Measurements from ENCODE around the gene ELL2.

The ELL2 gene

DNA sequence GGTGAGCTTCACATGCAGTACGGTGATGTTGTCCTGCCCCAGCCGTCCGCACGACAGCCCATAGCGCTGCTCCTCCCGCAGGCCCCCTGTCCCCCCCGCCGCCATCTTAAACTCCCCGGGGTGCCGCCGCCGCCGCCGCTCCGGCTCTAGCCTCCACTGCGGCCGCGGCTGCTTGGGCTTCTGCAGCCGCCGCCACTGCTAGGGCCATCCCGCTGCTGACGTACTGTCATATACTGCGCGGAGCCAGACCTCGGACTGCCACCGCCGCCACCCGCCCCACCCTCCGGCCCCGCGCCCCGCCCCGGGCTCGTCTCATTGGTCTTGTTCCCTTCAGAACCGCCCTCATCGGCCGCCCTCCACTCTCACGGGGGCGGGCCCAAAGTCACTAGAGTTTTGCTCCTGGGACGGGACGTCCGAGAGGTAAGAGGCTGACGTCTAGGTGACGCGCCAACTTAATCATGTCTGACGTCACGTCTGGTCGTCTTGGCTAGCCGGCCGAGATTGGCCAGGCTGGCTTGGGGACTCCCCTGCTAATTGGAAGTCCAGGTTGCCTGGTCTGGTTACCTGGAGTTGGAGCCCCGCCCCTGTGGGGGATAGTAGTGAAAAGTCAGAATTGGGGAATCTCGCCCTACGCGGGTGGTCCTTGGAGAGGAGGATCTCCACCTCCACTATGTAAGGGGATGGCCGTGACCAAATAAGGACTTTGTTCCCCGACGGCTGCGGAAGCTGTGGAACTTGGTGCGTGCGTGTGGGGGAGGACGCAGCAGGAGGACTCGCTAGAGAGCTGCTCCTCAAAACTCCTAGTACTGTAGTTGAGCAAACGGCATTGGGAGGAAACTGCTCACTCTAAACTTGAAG, at the start of gene ELL2:
Gene ELL2 (minus strand): TSS at position 235 of the 858 bp plus-strand sequence. CDS start 130 bp downstream, at position 105.
- DNase-seq (ENCODE audit: low read depth): peak; percentile 86

DNA sequence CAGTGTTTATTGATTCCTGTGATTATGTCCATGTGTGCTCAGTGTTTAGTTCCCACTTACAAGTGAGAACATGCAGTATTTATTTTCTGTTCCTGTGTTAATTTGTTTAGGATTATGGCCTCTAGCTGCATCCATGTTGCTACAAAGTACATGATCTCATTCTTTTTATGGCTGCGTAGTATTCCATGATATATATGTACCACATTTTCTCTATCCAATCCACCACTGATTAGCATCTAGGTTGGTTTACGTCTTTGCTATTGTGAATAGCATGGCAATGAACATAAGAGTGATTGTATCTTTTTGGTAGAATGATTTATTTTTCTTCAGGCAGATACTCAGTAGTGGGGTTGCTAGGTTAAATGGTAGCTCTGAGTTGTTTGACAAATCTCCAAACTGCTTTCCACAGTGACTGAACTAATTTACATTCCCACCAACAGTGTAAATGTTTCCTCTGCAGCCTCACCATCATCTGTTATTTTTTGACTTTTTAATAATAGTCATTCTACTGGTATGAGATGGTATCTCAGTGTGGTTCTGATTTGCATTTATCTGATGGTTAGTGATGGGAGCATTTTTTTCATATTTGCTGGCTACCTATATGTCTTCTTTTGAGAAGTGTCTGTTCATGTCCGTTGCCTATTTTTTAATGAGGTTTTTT, 47.5 kb upstream of the ELL2 start:
- no peak for DNase-seq (ENCODE audit: low read depth)

DNA sequence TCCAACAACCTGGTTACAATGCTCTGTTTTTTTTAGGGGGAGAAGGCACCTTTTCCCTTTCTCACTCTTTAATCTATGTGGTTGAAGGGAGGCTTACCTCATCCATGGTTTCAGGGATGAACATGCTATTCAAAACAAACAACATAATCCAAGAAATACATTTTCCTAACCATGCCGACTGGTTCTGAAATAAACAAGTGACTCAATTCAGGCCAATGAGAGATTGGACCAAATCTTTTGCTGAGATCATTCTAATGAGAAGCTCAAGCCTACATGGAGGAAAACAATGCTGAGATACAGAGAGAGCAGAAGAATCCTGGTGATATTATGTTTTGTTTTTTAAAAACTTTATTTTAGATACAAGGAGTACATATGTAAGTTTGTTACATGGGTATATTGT, 46.8 kb upstream of the ELL2 start:
- DNase-seq (ENCODE audit: low read depth): no peak

GRCh38 chr5:96007051-96007450, 45.4 kb upstream of the ELL2 start:
- DNase-seq (ENCODE audit: low read depth): no peak

GRCh38 chr5:96006291-96006690, 44.6 kb upstream of the ELL2 start:
- no peak for DNase-seq (ENCODE audit: low read depth)

GRCh38 chr5:96004754-96005153, 43.1 kb upstream of the ELL2 start:
- DNase-seq (ENCODE audit: low read depth): no peak

- no peak for DNase-seq (ENCODE audit: low read depth)
Observed at GRCh38 chr5:96004087-96004486, 42.4 kb upstream of the ELL2 start.

GRCh38 chr5:96001262-96001661, 39.6 kb upstream of the ELL2 start:
- DNase-seq (ENCODE audit: low read depth): no peak

GRCh38 chr5:96000308-96000707, 38.7 kb upstream of the ELL2 start:
- DNase-seq (ENCODE audit: low read depth): no peak

- DNase-seq (ENCODE audit: low read depth): no peak
Observed at GRCh38 chr5:95996904-95997723, 35.5 kb upstream of the ELL2 start.

DNA sequence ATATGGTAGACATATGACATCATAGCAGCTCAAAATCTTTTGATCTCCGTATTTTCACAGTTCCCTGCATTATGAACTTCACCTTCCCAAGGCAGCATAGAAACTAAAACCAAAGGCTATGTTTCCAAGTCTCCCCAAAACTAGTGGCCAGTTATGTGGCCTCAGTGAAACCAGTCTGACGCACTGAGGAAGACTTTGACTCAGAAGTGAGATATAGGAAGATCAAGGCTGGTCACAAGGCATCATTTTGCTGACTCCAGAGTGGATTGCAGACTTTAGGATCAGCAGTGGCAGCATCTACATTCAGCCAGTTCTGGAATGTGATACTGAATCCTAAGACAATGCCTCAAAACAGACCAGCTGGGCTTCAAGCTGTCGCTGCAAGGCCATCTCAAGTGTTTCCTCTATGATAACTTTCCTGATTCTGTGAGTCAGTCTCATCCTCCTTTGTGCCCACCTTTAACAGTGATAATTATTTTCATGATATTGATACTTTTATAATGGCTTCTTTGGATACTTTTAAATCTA, 34.4 kb upstream of the ELL2 start:
- DNase-seq (ENCODE audit: low read depth): no peak

GRCh38 chr5:95993776-95994175, 32.1 kb upstream of the ELL2 start:
- no peak for DNase-seq (ENCODE audit: low read depth)

DNA sequence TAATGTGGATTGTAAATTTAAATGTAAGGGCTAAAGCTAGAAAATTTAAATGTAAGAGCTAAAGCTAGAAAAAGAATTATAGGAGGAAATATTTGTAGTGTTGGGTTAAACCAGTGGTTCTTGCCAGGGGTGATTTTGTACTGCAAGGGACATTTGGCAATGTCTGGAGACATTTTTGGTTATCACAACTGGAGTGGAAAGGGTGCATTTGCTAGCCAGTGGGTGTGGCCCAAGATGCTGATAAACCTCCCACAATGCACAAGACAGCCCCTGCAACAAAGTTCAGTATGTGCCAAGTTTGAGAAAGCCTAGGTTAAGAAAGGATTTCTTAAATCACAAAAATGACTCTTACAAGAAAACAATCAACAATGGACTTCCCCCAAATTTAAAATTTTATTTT, 31.6 kb upstream of the ELL2 start:
- no peak for DNase-seq (ENCODE audit: low read depth)

GRCh38 chr5:95989283-95990048, 27.8 kb upstream of the ELL2 start:
- DNase-seq (ENCODE audit: low read depth): no peak

GRCh38 chr5:95988877-95989276, 27.2 kb upstream of the ELL2 start:
- DNase-seq (ENCODE audit: low read depth): no peak

- no peak for DNase-seq (ENCODE audit: low read depth)
Observed at GRCh38 chr5:95988094-95988493, 26.4 kb upstream of the ELL2 start.

DNA sequence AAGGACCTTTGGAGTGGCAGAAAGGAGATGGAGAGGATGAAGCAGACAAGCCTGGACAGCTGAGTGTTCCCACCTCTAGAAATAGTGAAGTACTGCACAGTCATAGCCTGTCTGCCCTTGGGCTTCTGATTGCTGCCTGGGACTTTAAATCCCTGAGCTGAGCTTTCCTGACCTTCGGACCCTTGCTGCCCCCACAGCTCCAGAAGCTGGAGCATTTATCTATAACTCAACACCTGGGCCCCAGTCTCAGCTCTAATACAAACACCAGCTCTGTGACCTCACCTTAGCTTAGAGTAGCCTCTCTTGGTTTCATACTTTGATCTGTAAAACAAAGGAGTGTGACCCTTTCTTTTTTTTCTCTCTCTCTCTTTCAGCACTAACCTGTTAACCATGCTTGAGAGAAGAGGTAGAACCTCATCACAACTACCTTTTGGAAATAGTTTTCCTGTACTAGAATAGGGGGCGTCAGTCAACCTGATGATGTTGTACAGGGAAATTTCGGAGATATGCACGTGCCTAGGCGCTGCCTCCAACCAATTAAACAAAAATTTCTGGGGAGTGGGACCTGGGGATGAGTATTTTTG, 25.4 kb upstream of the ELL2 start:
- DNase-seq (ENCODE audit: low read depth): no peak

DNA sequence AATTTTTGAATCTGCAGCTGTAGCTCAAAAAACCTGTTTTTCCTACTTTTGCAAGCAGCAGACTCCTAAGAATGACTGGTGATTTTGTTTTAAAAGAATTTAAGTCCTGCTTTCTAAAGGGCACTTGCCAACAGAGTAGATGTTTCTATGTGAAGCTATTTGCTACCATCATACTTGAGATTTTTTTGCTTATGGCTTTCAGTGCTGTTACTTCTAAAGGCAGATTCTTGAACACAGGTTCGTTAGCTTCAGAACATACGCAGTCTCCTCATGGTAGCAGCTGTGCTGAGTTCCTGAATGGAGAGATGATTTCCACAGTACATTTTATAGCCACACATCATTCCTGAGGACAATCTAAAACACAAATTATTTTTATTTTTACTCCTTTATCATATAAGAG, 24.4 kb upstream of the ELL2 start:
- DNase-seq (ENCODE audit: low read depth): no peak

DNA sequence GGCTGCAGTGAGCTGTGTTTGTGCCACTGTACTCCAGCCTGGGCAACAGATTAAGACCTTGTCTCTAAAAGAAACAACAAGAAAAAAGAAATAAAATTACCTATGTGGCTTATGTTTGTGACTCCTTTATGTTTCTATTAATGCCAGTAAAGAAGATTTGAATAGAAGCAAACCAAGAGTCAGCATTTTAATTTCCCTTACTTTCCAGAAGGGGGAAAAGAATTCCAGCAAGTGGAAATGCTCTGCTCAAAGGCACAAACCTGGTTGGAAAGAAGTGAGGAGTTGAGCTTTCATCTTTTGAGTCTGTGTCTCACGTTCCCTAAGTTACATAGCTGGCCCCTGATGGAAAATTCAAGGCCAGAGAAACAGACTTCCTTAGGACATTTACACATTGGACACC, 23.6 kb upstream of the ELL2 start:
- no peak for DNase-seq (ENCODE audit: low read depth)

DNA sequence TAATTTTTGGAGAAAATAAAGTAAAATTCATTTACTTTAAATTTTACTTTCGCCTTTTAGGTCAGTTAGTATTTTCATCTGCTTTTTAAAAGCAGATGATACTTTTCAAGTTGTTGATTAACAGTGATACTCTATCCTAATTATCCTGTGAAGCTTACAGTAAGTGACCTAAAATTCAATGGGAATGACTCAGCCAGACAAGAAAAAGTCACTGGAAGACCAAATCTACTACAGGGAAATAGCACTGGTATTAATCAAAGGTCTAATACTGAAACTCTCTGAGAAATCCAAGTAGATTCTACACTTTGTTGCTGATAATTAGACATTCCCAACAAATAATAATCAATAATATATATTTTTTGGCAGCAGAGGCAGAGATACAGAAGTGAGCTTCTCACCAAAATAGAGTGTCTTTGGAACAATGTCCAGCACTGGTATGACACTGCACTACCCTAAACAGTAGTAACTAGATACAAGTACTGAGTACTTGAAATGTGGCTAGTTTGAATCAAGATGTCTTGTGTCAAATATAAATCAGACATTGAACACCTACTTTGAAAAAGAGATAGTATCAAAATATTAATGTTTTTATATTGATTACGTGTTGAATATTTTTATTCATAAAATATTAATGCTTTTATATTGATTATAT, 22.8 kb upstream of the ELL2 start:
- DNase-seq (ENCODE audit: low read depth): no peak

- no peak for DNase-seq (ENCODE audit: low read depth)
Observed at GRCh38 chr5:95983509-95983908, 21.9 kb upstream of the ELL2 start.

All from stimulated activated CD8-positive, alpha-beta memory T cell treated with anti-CD3 and anti-CD28 coated beads, Interleukin-15, amount 100 ng/mL, for 24 hours (primary cell).